Natural killer cell (primary cell): ENCODE measurements around the gene ROBO2. TPM values are rescaled to one million over a fixed set of nuclear protein-coding genes. Genes with fewer than 3 reads are reported as not detected.

Source experiments
- ATAC-seq, 3 donors: fragments of 150-1000 bp in 2 of 3; fragments of 200-7000 bp in 1 of 3; cut with Tn5 transposase; 1 replicate in 1 of 3; 2 replicates in 2 of 3; pipeline ENCODE4 v1.10.0; 2021; ENCODE audit warnings: mild to moderate bottlenecking in 2 of 3, moderate library complexity in 2 of 3
- DNase-seq, 2 donors: peaks; one replicate each; pipeline versions ENCODE4 v3.0.0 to v3.0.0-alpha.2; 2013 to 2021; ENCODE audit warnings: mixed read lengths in 1 of 2
- H3K27ac ChIP-seq: one replicate; pipeline ENCODE4 v1.5.1; 2013; ENCODE audit warnings: mild to moderate bottlenecking, low read length
- H3K27me3 ChIP-seq: one replicate; pipeline ENCODE4 v1.6.1; 2013; ENCODE audit warnings: low read length; ENCODE audit not compliant: control insufficient read depth, insufficient read depth
- H3K36me3 ChIP-seq: one replicate; pipeline ENCODE4 v1.6.1; 2013; ENCODE audit warnings: low read length; ENCODE audit not compliant: control insufficient read depth, insufficient read depth
- H3K4me1 ChIP-seq: one replicate; pipeline ENCODE4 v1.6.1; 2013; ENCODE audit warnings: low read length; ENCODE audit not compliant: control insufficient read depth, insufficient read depth
- H3K4me3 ChIP-seq: one replicate; pipeline ENCODE4 v1.5.1; 2013; ENCODE audit warnings: low read length
- H3K9me3 ChIP-seq: one replicate; pipeline ENCODE4 v1.6.1; 2013; ENCODE audit warnings: low read length; ENCODE audit not compliant: control insufficient read depth, insufficient read depth
- H3K27ac Mint-ChIP-seq, 2 donors: one replicate each; pipeline ENCODE4 v1.8.0; 2022; ENCODE audit warnings: mild to moderate bottlenecking in 2 of 2, mixed read lengths in 2 of 2, moderate library complexity in 1 of 2
- H3K27me3 Mint-ChIP-seq, 2 donors: one replicate each; pipeline ENCODE4 v1.8.0; 2022; ENCODE audit warnings: low read depth in 2 of 2, mixed read lengths in 2 of 2
- H3K36me3 Mint-ChIP-seq: one replicate; pipeline ENCODE4 v1.8.0; 2022; ENCODE audit warnings: mixed read lengths
- H3K4me1 Mint-ChIP-seq, 2 donors: one replicate each; pipeline ENCODE4 v1.8.0; 2022; ENCODE audit warnings: mixed read lengths in 2 of 2
- H3K4me3 Mint-ChIP-seq: one replicate; pipeline ENCODE4 v1.8.0; 2022; ENCODE audit warnings: mild to moderate bottlenecking, moderate library complexity, mixed read lengths
- H3K9me3 Mint-ChIP-seq, 2 donors: one replicate each; pipeline ENCODE4 v1.8.0; 2022; ENCODE audit warnings: mixed read lengths in 2 of 2
- CTCF ChIP-seq: fragments of 200-600 bp; IDR thresholded peaks from one replicate; pipeline ENCODE4 v1.8.0; 2022; ENCODE audit warnings: antibody characterized with exemption
- WGBS: methylation state at CpG from one replicate; pipeline ENCODE4 v1.1.7; 2013; ENCODE audit warnings: missing lambda C conversion rate; ENCODE audit not compliant: insufficient coverage; 5-methylcytosine and 5-hydroxymethylcytosine counted together
- intact Hi-C: fragments of 100-400 bp; cut with micrococcal nuclease; formaldehyde crosslinking; loops from one replicate; pipeline ENCODE4 v1.14.2; 2022
- total RNA-seq, 4 donors: library from RNA; stranded (reverse); fragments of 120-200 nt in 1 of 4; gene quantifications; one replicate each; pipeline versions ENCODE4 v1.2.3 to v1.2.4, GENCODE V29; 2013 to 2022

Gene ROBO2
- total RNA-seq, 3 donors from 2014 or later (not counting 1 experiment from before 2014, with no cell fraction given) = not detected

- H3K9me3 ChIP-seq = no peaks in the 10 kb centered on the region
- DNase-seq (no peak), ATAC-seq (no peak)
- no peak overlapping the region for H3K27ac ChIP-seq
- Mint-ChIP-seq H3K36me3 (no peaks in the 10 kb centered on the region), H3K27me3 (no peaks in the 10 kb centered on the region), H3K4me3 (no peak overlapping the region), H3K27ac (no peak overlapping the region), H3K9me3 (peaks cover 3 to 8% of the 10 kb centered on the region in 2 donors), H3K4me1 (no peaks in the 10 kb centered on the region)
- 96% methylated on average over 2 of the region's 2 CpGs for WGBS
- TF ChIP-seq CTCF = no peak
- H3K4me3 ChIP-seq = no peak overlapping the region
- intact Hi-C loops = no loop called here
- H3K27me3 ChIP-seq = no peaks in the 10 kb centered on the region
- no peaks in the 10 kb centered on the region for H3K4me1 ChIP-seq
- H3K36me3 ChIP-seq = no peaks in the 10 kb centered on the region
Measured at GRCh38 chr3:77325280-77325679, 285.4 kb downstream of the ROBO2 start.

GRCh38 chr3:77325702-77326101, 285.8 kb downstream of the ROBO2 start:
- Mint-ChIP-seq H3K9me3 (peaks cover 3 to 8% of the 10 kb centered on the region in 2 donors), H3K27ac (no peak overlapping the region), H3K27me3 (no peaks in the 10 kb centered on the region), H3K4me3 (no peak overlapping the region), H3K36me3 (no peaks in the 10 kb centered on the region), H3K4me1 (no peaks in the 10 kb centered on the region)
- DNase-seq (no peak), ATAC-seq (no peak)
- no peaks in the 10 kb centered on the region for H3K36me3 ChIP-seq
- H3K27ac ChIP-seq = no peak overlapping the region
- no peaks in the 10 kb centered on the region for H3K4me1 ChIP-seq
- no peak for TF ChIP-seq CTCF
- H3K9me3 ChIP-seq = no peaks in the 10 kb centered on the region
- 84% methylated on average over 2 of the region's 2 CpGs for WGBS
- intact Hi-C loops = no loop called here
- H3K27me3 ChIP-seq = no peaks in the 10 kb centered on the region
- no peak overlapping the region for H3K4me3 ChIP-seq

- H3K27me3 ChIP-seq = no peaks in the 10 kb centered on the region
- H3K9me3 ChIP-seq = no peaks in the 10 kb centered on the region
- DNase-seq (no peak), ATAC-seq (no peak)
- TF ChIP-seq CTCF = no peak
- H3K4me3 Mint-ChIP-seq = no peak overlapping the region
- no peak overlapping the region for H3K4me3 ChIP-seq
- intact Hi-C loops = no loop called here
- no peaks in the 10 kb centered on the region for H3K27me3 Mint-ChIP-seq
- H3K4me1 Mint-ChIP-seq = no peaks in the 10 kb centered on the region
- peaks cover 2 to 7% of the 10 kb centered on the region in 2 donors for H3K9me3 Mint-ChIP-seq
- no peak overlapping the region for H3K27ac Mint-ChIP-seq
- WGBS = 72% methylated on average over 5 of the region's 5 CpGs
- no peaks in the 10 kb centered on the region for H3K4me1 ChIP-seq
- H3K36me3 Mint-ChIP-seq = no peaks in the 10 kb centered on the region
- no peak overlapping the region for H3K27ac ChIP-seq
- H3K36me3 ChIP-seq = no peaks in the 10 kb centered on the region
Measured at GRCh38 chr3:77326586-77326985, 286.7 kb downstream of the ROBO2 start.

GRCh38 chr3:77328690-77329089, 288.8 kb downstream of the ROBO2 start:
- H3K9me3 ChIP-seq = no peaks in the 10 kb centered on the region
- intact Hi-C loops = no loop called here
- TF ChIP-seq CTCF = no peak
- no peak for DNase-seq
- Mint-ChIP-seq H3K9me3 (peaks cover 0 to 2% of the 10 kb centered on the region in 2 donors), H3K4me3 (no peak overlapping the region), H3K27me3 (no peaks in the 10 kb centered on the region), H3K36me3 (no peaks in the 10 kb centered on the region), H3K27ac (no peak overlapping the region), H3K4me1 (no peaks in the 10 kb centered on the region)
- no peaks in the 10 kb centered on the region for H3K4me1 ChIP-seq
- WGBS = no CpG with 5 or more reads among the region's 1 CpG
- H3K27ac ChIP-seq = no peak overlapping the region
- H3K36me3 ChIP-seq = no peaks in the 10 kb centered on the region
- no peaks in the 10 kb centered on the region for H3K27me3 ChIP-seq
- ATAC-seq = no peak
- no peak overlapping the region for H3K4me3 ChIP-seq
